K562 (cell line): Measurements from ENCODE around the gene KAZN. TPM values are rescaled to one million over a fixed set of nuclear protein-coding genes. Genes with fewer than 3 reads are reported as not detected.

Experiments
- ARNT ChIP-seq, 2 experiments: fragments of 450-650 bp; IDR thresholded peaks; 2 replicates each; pipeline ENCODE4 v1.6.1; 2016; ENCODE audit warnings: mild to moderate bottlenecking in 1 of 2
- CC2D1A ChIP-seq: fragments of 450-650 bp; IDR thresholded peaks from 2 replicates; pipeline ENCODE4 v1.6.1; 2017; ENCODE audit warnings: mild to moderate bottlenecking
- CTBP1 ChIP-seq: fragments of 450-650 bp; IDR thresholded peaks from 2 replicates; pipeline ENCODE4 v1.6.1; 2016; ENCODE audit warnings: borderline replicate concordance
- HDAC2 ChIP-seq: fragments of 450-650 bp; IDR thresholded peaks from 2 replicates; pipeline ENCODE4 v1.6.1; 2016; ENCODE audit warnings: mild to moderate bottlenecking
- KHSRP ChIP-seq: fragments of 450-650 bp; IDR thresholded peaks from 2 replicates; pipeline ENCODE4 v1.6.1; 2017
- KLF1 ChIP-seq: fragments of 450-650 bp; IDR thresholded peaks from 2 replicates; pipeline ENCODE4 v1.6.1; 2016; ENCODE audit warnings: missing genetic modification characterization, missing compliant biosample characterization
- L3MBTL2 ChIP-seq: fragments of 450-650 bp; IDR thresholded peaks from 2 replicates; pipeline ENCODE4 v1.6.1; 2016; ENCODE audit warnings: mild to moderate bottlenecking, moderate library complexity
- MAFK ChIP-seq: IDR thresholded peaks from 2 replicates; pipeline ENCODE4 v1.6.1; 2011; ENCODE audit warnings: low read length, improper control_type of control experiment
- MCM7 ChIP-seq, 2 experiments: fragments of 450-650 bp; IDR thresholded peaks; 2 replicates each; pipeline ENCODE4 v1.6.1; 2016 to 2018
- MECOM ChIP-seq: fragments of 250-450 bp; sonication (Bioruptor Pico); IDR thresholded peaks from 2 replicates; pipeline ENCODE4 v1.8.0; 2022; ENCODE audit warnings: inconsistent platforms
- MYNN ChIP-seq, 2 experiments: sonication (generic); formaldehyde crosslinking in 1 of 2; IDR thresholded peaks; 2 replicates each; pipeline versions ENCODE4 v1.5.0 to v1.6.1; 2016 to 2020; ENCODE audit warnings: antibody characterized with exemption in 1 of 2, missing genetic modification reagents in 1 of 2
- NONO ChIP-seq, 2 experiments: fragments of 200-400 bp in 1 of 2; fragments of 450-650 bp in 1 of 2; formaldehyde crosslinking in 1 of 2; IDR thresholded peaks; 2 replicates each; pipeline ENCODE4 v1.6.1; 2017; ENCODE audit warnings: low read depth in 2 of 2, mild to moderate bottlenecking in 2 of 2, moderate library complexity in 2 of 2, low read length in 1 of 2
- PHB2 ChIP-seq: fragments of 450-650 bp; IDR thresholded peaks from 2 replicates; pipeline ENCODE4 v1.6.1; 2017; ENCODE audit warnings: low read depth
- PML ChIP-seq: IDR thresholded peaks from 2 replicates; pipeline ENCODE4 v1.6.1; 2012; ENCODE audit warnings: low read length, inconsistent platforms
- SP1 ChIP-seq: sonication (generic); formaldehyde crosslinking; IDR thresholded peaks from 2 replicates; pipeline ENCODE4 v1.8.1; 2022; ENCODE audit warnings: mild to moderate bottlenecking, missing genetic modification reagents
- STAT5A ChIP-seq: IDR thresholded peaks from 2 replicates; pipeline ENCODE4 v1.6.1; 2012; ENCODE audit warnings: low read length, inconsistent platforms, borderline replicate concordance
- TARDBP ChIP-seq: fragments of 450-650 bp; IDR thresholded peaks from 2 replicates; pipeline ENCODE4 v1.6.1; 2016
- ZEB2 ChIP-seq: fragments of 450-650 bp; IDR thresholded peaks from 2 replicates; pipeline ENCODE4 v1.6.1; 2016
- ZNF224 ChIP-seq: sonication (generic); formaldehyde crosslinking; IDR thresholded peaks from 2 replicates; pipeline ENCODE4 v1.8.0; 2022; ENCODE audit warnings: mild to moderate bottlenecking, missing genetic modification reagents
- ZNF584 ChIP-seq: fragments of 200-800 bp; sonication (Bioruptor generic); IDR thresholded peaks from 2 replicates; pipeline ENCODE4 v1.6.1; 2016; ENCODE audit warnings: low read depth, mild to moderate bottlenecking, missing genetic modification characterization, missing compliant biosample characterization
- polyA plus RNA-seq, 8 experiments: library from polyadenylated mRNA; depleted of rRNA in 4 of 8; stranded (reverse) in 5 of 8; unstranded in 3 of 8; fragments of >200 nt; fragmentation: Nextera tagmentation in 2 of 8; fragmentation: Illumina TruSeq in 1 of 8; extraction: Ambion mirVana in 2 of 8; extraction: Trizol in 1 of 8; gene quantifications; 2 replicates each; pipeline versions ENCODE4 v1.2.1 to v1.2.3, GENCODE V29; 2011 to 2014; ENCODE audit warnings: inconsistent platforms in 1 of 8, missing spikeins in 1 of 8
- total RNA-seq, 7 experiments: library from RNA; depleted of rRNA in 6 of 7; stranded (reverse); fragments of >200 nt in 6 of 7; fragmentation: Illumina TruSeq in 2 of 7; extraction: Trizol in 2 of 7; gene quantifications; 2 replicates each; pipeline versions ENCODE4 v1.2.1 to v1.2.3, GENCODE V29; 2011 to 2021; ENCODE audit warnings: low replicate concordance in 1 of 7
- TF ChIP-seq, protein P1 (sequence below): fragments of 250-450 bp; sonication (Bioruptor Pico); IDR thresholded peaks from 2 replicates; pipeline ENCODE4 v1.5.1; 2021; ENCODE audit warnings: mild to moderate bottlenecking
- TF ChIP-seq, protein P2 (sequence below), 2 experiments: fragments of 450-650 bp; conservative IDR thresholded peaks; 2 replicates each; pipeline ENCODE4 v1.6.1; 2017; ENCODE audit warnings: mild to moderate bottlenecking in 2 of 2, moderate library complexity in 2 of 2
- TF ChIP-seq, protein P3 (sequence below): sonication (generic); formaldehyde crosslinking; IDR thresholded peaks from 2 replicates; pipeline ENCODE4 v1.9.0; 2022; ENCODE audit warnings: mild to moderate bottlenecking, missing genetic modification reagents
- TF ChIP-seq, protein P4 (sequence below), 2 experiments: fragments of 450-650 bp in 1 of 2; sonication (generic) in 1 of 2; formaldehyde crosslinking in 1 of 2; IDR thresholded peaks in 1 of 2; conservative IDR thresholded peaks in 1 of 2; 2 replicates each; pipeline versions ENCODE4 v1.6.1 to v1.8.1; 2016 to 2023; ENCODE audit warnings: mild to moderate bottlenecking in 2 of 2, moderate library complexity in 2 of 2, inconsistent platforms in 1 of 2, missing genetic modification reagents in 1 of 2

Gene KAZN
- total and polyA plus RNA-seq, 9 of the 15 experiments (the other 6 are each of a cell fraction or from before 2014, with no cell fraction given): 2.1 to 21.6 (median 5.4) TPM

DNA sequence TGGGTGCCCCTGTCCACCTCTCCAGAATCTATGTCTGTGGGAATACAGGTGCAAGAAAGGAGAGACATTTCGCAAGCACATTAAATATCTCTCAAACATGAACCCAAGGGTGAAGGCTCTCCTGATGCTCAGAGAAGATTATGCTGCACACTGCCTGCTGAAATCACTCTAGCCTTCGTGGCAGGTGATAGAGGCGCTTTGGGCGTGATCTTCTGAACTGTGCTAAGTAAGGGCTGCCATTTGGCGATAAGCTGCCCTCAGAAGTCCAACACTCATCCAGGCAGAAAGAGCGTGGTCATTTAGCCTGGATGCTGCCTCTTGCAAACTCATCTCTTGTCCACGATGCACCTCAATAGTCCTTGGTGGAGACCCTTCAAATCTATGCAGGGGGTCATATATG is 241.9 kb downstream of the KAZN start (continued):
- TF ChIP-seq TARDBP (peak; percentile 27; the same call in 1 of the 2 replicates), MYNN (IDR thresholded peaks at IDR 0.05) (peak; percentile 79), MYNN (CRISPR knock-in tag; IDR thresholded peaks at IDR 0.05) (no peak), L3MBTL2 (peak; percentile 77), STAT5A (peak; percentile 79), MECOM (CRISPR knock-in tag) (0 out of 2 replicates have a peak, but pooled peaks have one; percentile 8), HDAC2 (peak; percentile 88), KLF1 (tag) (peak; percentile 93), PHB2 (peak; percentile 68; the same call in 1 of the 2 replicates), MCM7 (IDR thresholded peaks at IDR 0.05) (no peak), CC2D1A (peak; percentile 70; the same call in 1 of the 2 replicates), MAFK (0 out of 2 replicates have a peak, but pooled peaks have one; percentile 25), KHSRP (peak; percentile 52; the same call in 1 of the 2 replicates), ZNF584 (CRISPR knock-in tag) (no peak), NONO (IDR thresholded peaks at IDR 0.05; ENCODE audit: low read depth in 2 of 2, low read length in 1 of 2) (peak in 1 of 2 experiments; percentile 32; a peak in 1 of 4 replicates), ZNF224 (CRISPR knock-in tag) (no peak), ARNT (IDR thresholded peaks at IDR 0.05) (peak; percentile 29 to 88; a peak in 3 of 4 replicates), CTBP1 (peak; percentile 86; the same call in 1 of the 2 replicates), PML (peak; percentile 81), ZEB2 (peak; percentile 90), SP1 (CRISPR knock-in tag) (peak; percentile 41; the same call in 1 of the 2 replicates)
- TF ChIP-seq, protein P1, sequence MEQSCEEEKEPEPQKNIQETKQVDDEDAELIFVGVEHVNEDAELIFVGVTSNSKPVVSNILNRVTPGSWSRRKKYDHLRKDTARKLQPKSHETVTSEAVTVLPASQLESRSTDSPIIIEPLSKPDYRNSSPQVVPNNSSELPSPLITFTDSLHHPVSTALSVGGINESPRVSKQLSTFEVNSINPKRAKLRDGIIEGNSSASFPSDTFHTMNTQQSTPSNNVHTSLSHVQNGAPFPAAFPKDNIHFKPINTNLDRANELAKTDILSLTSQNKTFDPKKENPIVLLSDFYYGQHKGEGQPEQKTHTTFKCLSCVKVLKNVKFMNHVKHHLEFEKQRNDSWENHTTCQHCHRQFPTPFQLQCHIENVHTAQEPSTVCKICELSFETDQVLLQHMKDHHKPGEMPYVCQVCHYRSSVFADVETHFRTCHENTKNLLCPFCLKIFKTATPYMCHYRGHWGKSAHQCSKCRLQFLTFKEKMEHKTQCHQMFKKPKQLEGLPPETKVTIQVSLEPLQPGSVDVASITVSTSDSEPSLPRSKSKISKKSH: no peak
- TF ChIP-seq, protein P2, sequence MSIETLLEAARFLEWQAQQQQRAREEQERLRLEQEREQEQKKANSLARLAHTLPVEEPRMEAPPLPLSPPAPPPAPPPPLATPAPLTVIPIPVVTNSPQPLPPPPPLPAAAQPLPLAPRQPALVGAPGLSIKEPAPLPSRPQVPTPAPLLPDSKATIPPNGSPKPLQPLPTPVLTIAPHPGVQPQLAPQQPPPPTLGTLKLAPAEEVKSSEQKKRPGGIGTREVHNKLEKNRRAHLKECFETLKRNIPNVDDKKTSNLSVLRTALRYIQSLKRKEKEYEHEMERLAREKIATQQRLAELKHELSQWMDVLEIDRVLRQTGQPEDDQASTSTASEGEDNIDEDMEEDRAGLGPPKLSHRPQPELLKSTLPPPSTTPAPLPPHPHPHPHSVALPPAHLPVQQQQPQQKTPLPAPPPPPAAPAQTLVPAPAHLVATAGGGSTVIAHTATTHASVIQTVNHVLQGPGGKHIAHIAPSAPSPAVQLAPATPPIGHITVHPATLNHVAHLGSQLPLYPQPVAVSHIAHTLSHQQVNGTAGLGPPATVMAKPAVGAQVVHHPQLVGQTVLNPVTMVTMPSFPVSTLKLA (conservative IDR thresholded peaks at IDR 0.05): peak in 1 of 2 experiments; percentile 48; a peak in 2 of 4 replicates
- TF ChIP-seq, protein P3, sequence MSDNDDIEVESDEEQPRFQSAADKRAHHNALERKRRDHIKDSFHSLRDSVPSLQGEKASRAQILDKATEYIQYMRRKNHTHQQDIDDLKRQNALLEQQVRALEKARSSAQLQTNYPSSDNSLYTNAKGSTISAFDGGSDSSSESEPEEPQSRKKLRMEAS (CRISPR knock-in tag): peak; percentile 81
- TF ChIP-seq, protein P4, sequence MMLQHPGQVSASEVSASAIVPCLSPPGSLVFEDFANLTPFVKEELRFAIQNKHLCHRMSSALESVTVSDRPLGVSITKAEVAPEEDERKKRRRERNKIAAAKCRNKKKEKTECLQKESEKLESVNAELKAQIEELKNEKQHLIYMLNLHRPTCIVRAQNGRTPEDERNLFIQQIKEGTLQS (IDR thresholded peaks at IDR 0.05): peak; percentile 56; the same call in 1 of the 2 replicates
- TF ChIP-seq, protein P4 (CRISPR knock-in tag; conservative IDR thresholded peaks at IDR 0.05): no peak
